NCI-H82 treated with DMSO at 0.1 percent for 48 hours (cell line): Measurements from ENCODE around the gene STAT2.
"Not testable (repeated sequence)": the region's sequence is repeated elsewhere in the genome, so short reads cannot be mapped to it uniquely, and the experiment has no call there.

Source experiments
- DNase-seq: peaks from one replicate; lab custom pipeline; 2025; ENCODE audit not compliant: unreplicated experiment; lab: John Stamatoyannopoulos, UW

The STAT2 gene

DNA sequence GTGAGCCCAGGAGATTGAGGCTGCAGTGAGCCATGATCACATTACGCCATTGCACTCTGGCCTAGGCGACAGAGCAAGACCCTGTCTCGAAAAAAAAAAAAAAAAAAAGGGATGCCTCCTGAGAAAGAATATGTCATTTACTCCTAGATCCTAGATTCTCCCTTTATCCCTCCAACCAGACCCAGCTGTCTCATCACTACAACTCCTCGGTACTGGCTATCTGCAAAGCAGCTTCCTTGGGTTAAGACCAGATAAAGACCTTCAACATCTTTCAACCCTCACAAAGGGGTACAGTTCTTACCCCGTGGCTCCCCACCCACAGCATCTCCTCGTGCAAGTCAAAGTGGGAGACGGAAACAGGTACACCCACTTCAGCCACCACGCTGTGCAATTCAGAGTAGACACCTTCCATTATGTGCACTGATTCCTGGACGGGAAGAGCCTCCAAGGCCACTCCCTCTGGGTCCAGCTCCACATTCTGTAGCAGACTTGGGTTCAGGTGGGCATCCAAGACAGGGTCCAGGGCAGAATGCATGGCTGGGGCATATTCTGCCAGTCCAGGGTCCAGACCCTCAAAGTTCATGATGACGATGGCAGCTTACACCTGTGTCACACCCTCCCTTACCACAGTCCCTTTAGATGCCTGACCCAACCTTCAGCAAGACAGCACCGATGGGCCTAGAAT, 27.3 kb downstream of the STAT2 start:
- DNase-seq: no peak

- no peak for DNase-seq
Observed at GRCh38 chr12:56330936-56331490, 28.9 kb downstream of the STAT2 start.

DNA sequence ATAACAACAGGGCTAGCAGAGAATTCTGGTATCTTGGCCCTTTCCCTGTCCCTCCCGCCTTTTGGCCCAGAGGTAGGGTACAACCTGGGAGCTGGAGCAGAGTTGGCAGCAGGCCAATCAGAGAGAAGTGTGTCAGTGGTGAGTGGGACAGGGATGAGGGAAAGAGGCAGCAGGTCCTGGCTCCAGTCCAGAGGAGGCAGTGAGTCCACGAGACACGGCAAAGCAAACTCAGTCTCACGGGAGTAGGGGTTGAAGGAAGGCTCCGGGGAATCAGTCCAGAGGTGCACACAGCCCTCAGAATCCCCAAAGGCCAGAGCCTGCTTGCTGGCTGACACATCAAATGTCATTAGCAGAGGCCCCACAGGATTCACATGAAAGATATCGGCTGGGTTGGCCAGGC, 33.4 kb downstream of the STAT2 start:
- DNase-seq: no peak

DNA sequence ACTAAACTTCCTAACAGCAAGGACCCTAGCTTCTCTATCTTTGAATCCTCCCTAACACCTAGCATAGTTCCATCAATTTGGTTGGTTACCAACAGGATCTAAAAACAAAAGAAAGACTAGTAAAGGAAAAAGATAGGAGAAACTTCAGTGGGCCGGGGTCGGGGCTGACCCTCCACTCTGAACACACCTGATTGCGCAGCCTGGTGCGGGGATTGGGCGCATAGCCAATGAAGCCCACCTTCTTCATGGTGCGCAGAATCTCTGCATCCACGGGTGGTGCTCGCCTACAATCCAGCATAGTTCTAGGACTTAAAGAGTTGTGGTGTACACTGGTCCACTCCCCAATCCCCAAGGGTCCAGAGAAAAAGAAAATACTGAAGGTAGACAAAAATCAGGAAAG, 33.8 kb downstream of the STAT2 start:
- no peak for DNase-seq

GRCh38 chr12:56324206-56324605, 35.7 kb downstream of the STAT2 start:
- DNase-seq: no peak

DNA sequence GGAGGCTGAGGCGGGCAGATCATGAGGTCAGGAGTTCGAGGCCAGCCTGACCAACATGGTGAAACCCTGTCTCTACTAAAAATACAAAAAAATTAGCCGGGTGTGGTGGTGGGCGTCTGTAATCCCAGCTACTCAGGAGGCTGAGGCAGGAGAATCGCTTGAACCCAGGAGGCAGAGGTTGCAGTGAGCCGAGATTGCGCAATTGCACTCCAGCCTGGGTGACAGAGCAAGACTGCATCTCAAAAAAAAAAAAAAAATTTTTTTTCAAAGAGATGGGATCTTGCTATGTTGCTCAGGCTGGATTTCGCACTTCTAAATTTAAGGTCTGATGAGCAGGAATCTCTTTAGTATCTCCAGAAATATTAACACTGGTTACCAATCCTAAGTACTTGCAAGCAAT, 38.3 kb downstream of the STAT2 start:
- DNase-seq: not testable (repeated sequence)

- DNase-seq: no peak
Observed at GRCh38 chr12:56321027-56321426, 38.9 kb downstream of the STAT2 start.

DNA sequence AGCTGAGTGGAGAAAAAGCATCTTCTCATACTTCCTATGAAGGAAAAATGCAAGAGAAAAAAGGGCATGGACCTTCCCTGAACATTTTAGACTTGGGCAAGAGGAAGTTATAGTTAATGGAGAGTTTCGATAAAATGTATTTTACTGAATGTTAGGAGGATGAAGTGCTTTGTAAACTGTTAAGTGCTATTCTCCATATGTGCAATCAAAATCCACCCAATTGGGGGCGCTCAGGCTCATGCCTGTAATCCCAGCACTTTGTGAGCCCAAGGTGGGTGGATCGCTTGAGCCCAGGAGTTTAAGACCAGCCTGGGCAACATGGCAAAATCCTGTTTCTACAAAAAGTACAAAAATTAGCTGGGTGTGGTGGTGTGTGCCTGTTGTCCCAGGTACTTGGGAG, 42.2 kb downstream of the STAT2 start:
- DNase-seq: no peak

DNA sequence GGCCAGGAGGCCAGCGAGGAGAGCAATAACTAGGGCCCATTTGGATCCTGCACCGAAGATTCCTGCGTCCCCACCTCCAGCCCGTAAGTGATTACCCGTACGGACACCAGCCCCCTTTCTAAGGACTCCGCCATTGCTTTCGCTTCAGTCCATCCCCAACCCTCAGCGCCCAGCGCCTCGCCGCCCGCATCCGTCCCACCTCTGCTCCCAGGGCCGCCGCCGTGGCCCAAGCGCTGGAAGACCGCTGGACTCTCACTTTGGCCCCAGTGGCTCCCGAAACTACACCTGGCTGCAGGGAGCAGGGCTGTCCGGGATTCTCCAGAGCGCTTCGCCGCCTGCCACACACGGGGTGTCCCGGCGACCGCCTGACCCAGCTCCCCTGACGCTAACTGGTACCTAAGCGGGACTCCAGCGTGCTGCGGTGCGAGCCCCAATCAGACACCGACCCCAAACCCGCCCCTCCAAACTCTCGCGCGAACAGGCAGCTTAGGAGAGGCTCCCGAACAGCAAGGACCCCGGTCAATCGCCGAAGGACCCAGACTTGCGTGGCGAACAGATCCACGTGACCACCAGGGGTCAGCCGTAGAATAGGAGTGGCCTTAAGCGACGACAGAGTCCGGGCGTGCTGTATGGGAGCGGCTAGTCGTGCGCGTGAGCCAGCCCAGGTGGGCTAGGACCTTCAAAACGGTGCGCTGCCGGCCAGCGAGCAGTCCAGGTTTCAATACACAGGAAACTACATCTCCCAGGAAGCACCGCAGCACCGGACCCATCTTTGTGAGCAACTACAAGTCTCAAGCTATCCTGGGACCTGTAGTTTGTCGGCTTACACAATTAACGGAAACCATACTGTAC, 44.1 kb downstream of the STAT2 start, which contains the start of gene CNPY2:
Gene CNPY2 (minus strand): TSS at position 367 of the 852 bp plus-strand sequence. CDS start 771 bp downstream, outside the sequence.
- DNase-seq: peak; percentile 90

DNA sequence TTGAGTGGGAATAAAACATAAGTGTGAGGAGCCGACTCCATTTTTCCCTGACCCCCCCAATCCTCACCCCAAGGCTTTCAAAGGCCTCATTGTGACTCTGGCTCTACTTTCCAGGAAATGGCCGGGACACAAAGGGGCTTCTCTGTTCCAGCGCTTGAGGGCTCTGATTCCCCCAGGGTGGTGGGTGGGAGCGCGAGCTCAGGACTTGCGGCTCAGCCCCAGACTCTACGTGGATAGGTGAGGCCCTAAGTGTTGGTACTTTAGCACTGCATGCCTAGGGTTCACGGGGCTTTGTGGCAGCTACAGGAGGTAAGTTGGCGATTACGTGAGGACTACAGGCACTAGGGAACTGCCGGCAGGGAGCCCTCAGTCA, 44.7 kb downstream of the STAT2 start:
- DNase-seq: no peak

GRCh38 chr12:56311003-56311402, 48.9 kb downstream of the STAT2 start:
- no peak for DNase-seq

- no peak for DNase-seq
Observed at GRCh38 chr12:56308714-56309113, 51.2 kb downstream of the STAT2 start.

DNA sequence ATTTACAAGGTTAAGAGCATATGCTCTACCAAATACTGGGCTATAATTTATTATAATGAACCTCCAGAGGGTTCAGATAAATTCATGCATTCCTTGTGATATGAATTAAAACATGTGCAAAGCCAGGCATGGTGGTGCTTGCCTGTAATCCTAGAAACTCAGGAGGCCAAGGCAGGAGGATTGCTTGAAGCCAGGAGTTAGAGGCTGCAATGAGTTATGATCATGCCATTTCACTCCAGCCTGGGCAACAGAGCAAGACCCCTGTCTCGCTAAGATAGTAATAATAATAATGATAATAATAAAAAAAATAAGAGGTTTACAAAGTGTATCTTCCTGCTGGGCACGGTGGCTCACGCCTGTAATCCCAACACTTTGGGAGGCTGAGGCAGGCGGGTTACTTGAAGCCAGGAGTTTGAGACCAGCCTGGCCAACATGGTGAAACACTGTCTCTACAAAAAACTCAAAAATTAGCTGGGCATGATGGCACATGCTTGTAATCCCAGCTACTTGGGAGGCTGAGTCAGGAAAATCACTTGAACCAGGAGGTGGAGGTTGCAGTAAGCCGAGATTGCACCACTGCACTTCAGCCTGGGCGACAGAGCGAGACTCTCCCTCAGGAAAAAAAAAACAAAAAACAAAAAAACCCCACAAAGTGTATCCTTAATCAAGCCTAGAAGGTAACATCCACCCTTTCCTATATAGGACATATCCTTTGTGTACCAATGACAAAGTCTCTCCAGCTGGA, 52.5 kb downstream of the STAT2 start:
- no peak for DNase-seq

DNA sequence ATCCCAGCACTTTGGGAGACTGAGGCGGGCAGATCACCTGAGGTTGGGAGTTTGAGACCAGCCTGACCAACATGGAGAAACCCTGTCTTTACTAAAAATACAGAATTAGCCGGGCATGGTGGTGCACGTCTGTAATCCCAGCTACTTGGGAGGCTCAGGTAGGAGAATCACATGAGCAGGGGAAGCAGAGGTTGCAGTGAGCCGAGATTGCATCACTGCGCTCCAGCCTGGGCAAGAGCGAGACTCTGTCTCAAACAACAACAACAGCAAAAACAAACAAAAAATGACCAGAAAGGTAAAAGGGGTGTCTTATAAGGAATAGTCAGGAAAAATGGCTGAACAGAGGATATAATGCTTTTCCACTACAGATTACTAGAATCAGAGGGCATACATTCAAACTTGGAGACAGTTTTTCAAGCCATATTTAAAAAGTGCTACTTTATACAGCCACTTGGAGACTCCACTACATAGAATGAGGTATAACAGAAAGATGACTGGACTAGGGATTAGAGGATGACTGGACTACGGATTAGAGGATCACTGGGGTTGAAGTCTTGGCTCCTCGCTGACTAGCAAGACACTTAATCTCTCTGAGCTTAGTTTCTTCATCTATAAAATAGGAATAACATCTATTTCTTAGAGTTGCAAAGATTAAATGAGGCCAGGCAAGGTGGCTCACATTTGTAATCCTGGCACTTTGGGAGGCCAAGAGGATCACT, 54.9 kb downstream of the STAT2 start:
- peak; percentile 43 for DNase-seq

DNA sequence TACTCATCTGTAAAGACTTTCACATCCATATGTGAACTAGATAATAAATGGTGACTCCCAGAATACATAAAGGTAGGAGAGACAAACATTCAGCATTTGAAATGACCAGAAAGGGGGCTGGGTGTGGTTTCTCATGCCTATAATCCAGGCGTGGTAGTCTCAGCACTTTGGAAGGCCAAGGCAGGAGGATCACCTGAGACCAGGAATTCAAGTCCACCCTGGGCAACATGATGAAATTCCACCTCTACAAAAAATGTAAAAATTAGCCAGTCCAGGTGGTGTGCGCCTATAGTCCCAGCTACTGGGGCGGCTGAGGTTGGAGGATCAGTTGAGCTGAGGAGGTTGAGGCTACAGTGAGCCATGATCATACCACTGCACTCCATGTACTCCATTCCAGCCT, 55.6 kb downstream of the STAT2 start:
- no peak for DNase-seq

DNA sequence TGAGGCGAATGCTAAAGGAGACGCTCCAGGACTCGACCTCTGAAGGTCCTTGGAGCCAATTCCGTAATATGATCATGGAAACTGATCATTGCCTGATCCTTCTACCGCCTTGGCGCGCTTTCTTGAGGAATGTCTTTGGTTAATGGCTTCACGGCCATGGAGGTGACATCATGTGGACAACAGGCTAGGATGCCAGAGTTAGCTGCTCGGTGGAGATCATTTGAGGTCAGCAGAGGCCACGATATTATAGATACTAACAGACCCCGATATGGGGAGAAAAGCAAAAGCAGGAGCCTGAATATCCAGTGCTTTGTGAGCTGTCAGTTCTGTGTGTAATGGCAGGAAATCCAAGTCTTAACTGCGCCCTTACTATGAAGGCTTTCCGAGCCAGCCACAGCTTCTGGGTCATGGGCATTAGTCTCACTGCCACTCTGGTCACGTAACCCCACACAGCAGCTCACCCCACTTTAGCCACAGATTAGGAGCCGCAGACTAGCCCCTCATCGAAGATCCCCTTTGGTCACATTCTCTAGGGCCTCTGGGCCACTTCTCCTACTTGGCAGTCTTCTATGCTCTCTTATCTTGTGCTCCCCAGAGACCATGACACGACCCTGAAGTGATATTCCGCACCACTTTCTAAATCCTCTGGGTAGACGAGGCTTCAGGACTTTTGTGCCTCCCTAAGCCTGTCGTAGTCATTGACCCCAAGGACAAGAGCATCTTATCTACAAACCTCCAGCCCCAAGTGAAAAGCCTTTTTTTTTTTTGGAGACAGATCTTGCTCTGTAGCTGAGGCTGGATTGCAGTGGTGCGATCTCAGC, 59.1 kb downstream of the STAT2 start:
- no peak for DNase-seq

GRCh38 chr12:56299853-56300643, 59.9 kb downstream of the STAT2 start, which contains the start of gene CS:
CS (minus strand) TSS chr12:56300330; CDS start chr12:56300201, 129 bp downstream.
- DNase-seq: peak; percentile 95

DNA sequence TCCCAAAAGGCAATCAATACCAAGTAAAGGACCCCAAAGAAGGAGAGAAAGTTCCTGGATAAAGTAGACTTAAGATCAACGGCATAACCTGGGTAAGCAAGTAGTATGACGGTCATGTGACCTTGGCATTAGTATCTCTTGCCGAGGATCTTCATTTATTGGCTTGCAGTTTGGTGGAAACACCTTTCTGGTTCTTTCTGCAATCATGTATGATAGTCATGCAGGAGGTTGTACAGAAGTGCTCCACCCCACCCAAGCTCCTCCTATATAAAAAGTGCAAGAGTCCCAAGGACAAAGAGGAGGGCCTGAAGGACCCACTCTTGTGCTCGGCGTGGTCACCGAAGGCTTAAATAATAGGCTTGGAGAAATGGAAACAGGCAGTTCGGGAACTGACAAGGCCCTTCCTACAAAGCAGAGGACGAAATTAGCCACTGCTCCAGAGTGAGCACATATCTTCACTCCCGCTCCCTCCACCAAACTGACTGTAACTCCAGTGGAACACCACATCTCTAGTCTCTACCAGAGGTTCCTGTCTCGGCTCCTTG, 60.5 kb downstream of the STAT2 start:
- no peak for DNase-seq

DNA sequence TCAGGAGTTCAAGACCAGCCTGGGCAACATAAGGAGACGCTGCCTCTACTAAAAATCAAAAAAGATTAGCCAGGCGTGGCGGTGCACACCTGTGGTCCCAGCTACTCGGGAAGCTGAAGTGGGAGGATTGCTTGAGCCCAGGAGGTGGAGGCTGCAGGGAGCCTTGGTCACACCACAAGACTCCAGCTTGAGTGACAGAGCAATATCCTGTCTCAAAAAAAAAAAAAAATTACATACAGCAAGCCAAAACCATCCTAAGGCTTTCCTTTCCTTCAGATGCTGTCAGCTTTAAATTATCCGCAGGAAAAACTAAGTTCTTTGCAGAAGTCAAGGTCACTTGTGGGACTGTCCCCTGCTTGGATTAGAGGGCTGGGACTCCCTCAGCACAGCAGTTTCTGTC, 61.1 kb downstream of the STAT2 start:
- no peak for DNase-seq
